Activated CD4-positive, alpha-beta T cell treated with anti-CD3 and anti-CD28 coated beads for 1 hour (primary cell): ENCODE data around the gene DOCK2.

Experiments
- DNase-seq: peaks from one replicate; pipeline ENCODE4 v3.0.0-alpha.2; 2020

Gene DOCK2

GRCh38 chr5:169873642-169874041 lies 236.6 kb downstream of the DOCK2 start:
- no peak for DNase-seq

GRCh38 chr5:169874621-169875020 lies 237.5 kb downstream of the DOCK2 start:
- DNase-seq = no peak

- no peak for DNase-seq
These were observed 238.1 kb downstream of the DOCK2 start for GRCh38 chr5:169875091-169875728.

GRCh38 chr5:169875731-169876130 lies 238.7 kb downstream of the DOCK2 start:
- no peak for DNase-seq

- DNase-seq = no peak
These were observed 239.3 kb downstream of the DOCK2 start for GRCh38 chr5:169876386-169876785.

GRCh38 chr5:169880012-169880663 lies 243.1 kb downstream of the DOCK2 start:
- DNase-seq = no peak

GRCh38 chr5:169880785-169881184 lies 243.7 kb downstream of the DOCK2 start:
- DNase-seq = no peak

- no peak for DNase-seq
These were observed 244.7 kb downstream of the DOCK2 start for GRCh38 chr5:169881702-169882303.

- DNase-seq = no peak
These were observed 249.0 kb downstream of the DOCK2 start for GRCh38 chr5:169886033-169886432.

- DNase-seq = no peak
These were observed 249.6 kb downstream of the DOCK2 start for GRCh38 chr5:169886677-169887076.

- no peak for DNase-seq
These were observed 252.5 kb downstream of the DOCK2 start for GRCh38 chr5:169889572-169889971.

- DNase-seq = no peak
These were observed 255.9 kb downstream of the DOCK2 start for GRCh38 chr5:169893010-169893409.

GRCh38 chr5:169893571-169893970 lies 256.5 kb downstream of the DOCK2 start:
- DNase-seq = no peak

- no peak for DNase-seq
These were observed 258.9 kb downstream of the DOCK2 start for GRCh38 chr5:169895926-169896325.

- DNase-seq = no peak
These were observed 260.4 kb downstream of the DOCK2 start for GRCh38 chr5:169897481-169897880.

- DNase-seq = no peak
These were observed 264.8 kb downstream of the DOCK2 start for GRCh38 chr5:169901896-169902295.

GRCh38 chr5:169904059-169904458 lies 267.0 kb downstream of the DOCK2 start:
- DNase-seq = no peak

- no peak for DNase-seq
These were observed 267.4 kb downstream of the DOCK2 start for GRCh38 chr5:169904508-169904907.

- no peak for DNase-seq
These were observed 267.9 kb downstream of the DOCK2 start for GRCh38 chr5:169905017-169905416.

- DNase-seq = no peak
These were observed 269.9 kb downstream of the DOCK2 start for GRCh38 chr5:169906745-169907649.

- no peak for DNase-seq
These were observed 271.8 kb downstream of the DOCK2 start for GRCh38 chr5:169908864-169909263.

GRCh38 chr5:169909945-169910344 lies 272.9 kb downstream of the DOCK2 start:
- DNase-seq = no peak

GRCh38 chr5:169910393-169910792 lies 273.3 kb downstream of the DOCK2 start:
- DNase-seq = no peak
